ENCODE data around the gene PRKCG.
A peak's percentile ranks its signal among the peaks of the same experiment; 100 is the strongest.
"Not testable (repeated sequence)": the region's sequence is repeated elsewhere in the genome, so short reads cannot be mapped to it uniquely, and the experiment has no call there.

The PRKCG gene

DNA sequence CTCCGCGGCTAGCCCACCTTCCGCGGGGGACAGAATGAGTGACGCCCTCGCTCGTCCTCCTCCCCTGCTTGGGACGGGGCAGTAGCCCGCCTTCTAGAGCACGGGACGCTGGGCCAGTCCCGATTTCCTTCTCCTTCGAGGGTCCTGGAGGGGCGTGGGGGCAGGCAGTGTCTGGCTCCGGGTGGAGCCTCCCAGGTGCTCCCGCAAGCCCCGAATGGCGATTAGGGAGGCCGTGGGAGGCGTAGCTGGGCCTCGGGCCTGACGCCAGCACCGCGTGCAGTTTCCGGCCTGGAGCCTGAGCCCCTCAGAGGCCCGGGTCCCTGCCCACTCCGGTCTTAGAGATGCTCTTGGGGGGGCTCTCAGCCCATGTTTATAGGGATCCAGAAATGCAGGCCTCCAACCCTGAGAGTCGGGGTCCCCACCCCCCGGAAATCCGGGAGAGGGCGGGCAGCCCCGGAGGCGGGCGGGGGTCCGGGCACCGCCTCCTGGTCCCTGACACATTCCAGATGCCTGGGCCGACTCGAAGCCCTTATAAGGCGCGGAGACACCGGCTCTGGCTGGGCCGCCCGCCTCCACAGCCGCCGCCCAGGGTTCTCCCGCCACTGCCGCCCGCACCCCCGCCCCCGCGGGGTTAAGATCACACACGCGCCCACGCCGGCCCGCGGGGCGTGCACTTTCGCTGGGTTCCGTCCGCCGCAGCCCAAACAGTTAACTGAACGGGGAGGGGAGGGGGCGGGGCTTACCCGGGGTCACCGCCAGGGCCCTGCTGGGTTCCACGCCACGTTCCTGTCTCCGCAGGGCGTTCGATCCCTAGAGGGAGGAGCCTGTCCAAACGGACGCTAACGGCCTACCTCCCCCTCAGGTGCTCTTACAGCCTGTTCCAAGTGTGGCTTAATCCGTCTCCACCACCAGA is 12.8 kb upstream of the PRKCG start:
- peak; percentile 89 for DNase-seq (ENCODE audit: low read depth)
- TF ChIP-seq, protein P1, sequence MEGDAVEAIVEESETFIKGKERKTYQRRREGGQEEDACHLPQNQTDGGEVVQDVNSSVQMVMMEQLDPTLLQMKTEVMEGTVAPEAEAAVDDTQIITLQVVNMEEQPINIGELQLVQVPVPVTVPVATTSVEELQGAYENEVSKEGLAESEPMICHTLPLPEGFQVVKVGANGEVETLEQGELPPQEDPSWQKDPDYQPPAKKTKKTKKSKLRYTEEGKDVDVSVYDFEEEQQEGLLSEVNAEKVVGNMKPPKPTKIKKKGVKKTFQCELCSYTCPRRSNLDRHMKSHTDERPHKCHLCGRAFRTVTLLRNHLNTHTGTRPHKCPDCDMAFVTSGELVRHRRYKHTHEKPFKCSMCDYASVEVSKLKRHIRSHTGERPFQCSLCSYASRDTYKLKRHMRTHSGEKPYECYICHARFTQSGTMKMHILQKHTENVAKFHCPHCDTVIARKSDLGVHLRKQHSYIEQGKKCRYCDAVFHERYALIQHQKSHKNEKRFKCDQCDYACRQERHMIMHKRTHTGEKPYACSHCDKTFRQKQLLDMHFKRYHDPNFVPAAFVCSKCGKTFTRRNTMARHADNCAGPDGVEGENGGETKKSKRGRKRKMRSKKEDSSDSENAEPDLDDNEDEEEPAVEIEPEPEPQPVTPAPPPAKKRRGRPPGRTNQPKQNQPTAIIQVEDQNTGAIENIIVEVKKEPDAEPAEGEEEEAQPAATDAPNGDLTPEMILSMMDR (conservative IDR thresholded peaks at IDR 0.05; ENCODE audit: low read length), result peak; percentile 24; the same call in 1 of the 2 replicates
- peak overlapping the region; percentile 99 for H3K4me3 ChIP-seq (ENCODE audit: low read length)

DNA sequence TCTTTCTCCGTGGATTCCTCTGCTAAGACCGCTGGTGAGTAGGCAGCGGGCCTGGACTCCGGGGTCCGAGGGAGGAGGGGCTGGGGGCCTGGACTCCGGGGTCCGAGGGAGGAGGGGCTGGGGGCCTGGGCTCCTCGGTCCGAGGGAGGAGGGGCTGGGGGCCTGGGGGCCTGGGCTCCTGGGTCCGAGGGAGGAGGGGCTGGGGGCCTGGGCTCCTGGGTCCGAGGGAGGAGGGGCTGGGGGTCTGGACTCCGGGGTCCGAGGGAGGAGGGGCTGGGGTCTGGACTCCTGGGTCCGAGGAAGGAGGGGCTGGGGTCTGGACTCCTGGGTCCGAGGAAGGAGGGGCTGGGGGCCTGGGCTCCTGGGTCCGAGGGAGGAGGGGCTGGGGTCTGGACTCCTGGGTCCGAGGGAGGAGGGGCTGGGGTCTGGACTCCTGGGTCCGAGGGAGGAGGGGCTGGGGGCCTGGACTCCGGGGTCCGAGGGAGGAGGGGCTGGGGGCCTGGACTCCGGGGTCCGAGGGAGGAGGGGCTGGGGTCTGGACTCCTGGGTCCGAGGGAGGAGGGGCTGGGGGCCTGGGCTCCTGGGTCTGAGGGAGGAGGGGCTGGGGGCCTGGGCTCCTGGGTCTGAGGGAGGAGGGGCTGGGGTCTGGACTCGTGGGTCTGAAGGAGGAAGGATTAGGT is 12.1 kb upstream of the PRKCG start:
- not testable (repeated sequence) for DNase-seq (ENCODE audit: low read depth)
- peak overlapping the region; percentile 99 for H3K4me3 ChIP-seq (ENCODE audit: low read length)

DNA sequence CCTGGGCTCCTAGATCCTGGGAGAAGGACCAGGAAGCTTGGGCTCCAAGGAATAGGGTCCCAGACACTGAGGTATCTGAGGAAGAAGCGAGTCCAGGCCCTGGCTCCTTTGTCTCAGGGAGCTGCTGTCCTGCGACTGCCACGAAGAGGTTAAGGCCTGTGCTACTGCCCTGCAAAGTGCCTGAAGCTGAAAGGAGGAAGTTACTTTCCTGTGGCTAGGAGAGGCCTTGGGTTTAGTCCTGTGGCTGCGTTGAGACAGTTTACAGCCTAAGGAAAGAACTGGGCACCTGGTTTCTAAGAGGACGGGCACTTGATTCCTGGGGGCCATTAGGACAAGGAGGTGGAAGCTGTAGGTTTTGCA is 11.5 kb upstream of the PRKCG start:
- H3K4me3 ChIP-seq (ENCODE audit: low read length), result peak overlapping the region; percentile 28
- TF ChIP-seq, protein P1 (conservative IDR thresholded peaks at IDR 0.05; ENCODE audit: low read length), result no peak
- DNase-seq (ENCODE audit: low read depth), result no peak

DNA sequence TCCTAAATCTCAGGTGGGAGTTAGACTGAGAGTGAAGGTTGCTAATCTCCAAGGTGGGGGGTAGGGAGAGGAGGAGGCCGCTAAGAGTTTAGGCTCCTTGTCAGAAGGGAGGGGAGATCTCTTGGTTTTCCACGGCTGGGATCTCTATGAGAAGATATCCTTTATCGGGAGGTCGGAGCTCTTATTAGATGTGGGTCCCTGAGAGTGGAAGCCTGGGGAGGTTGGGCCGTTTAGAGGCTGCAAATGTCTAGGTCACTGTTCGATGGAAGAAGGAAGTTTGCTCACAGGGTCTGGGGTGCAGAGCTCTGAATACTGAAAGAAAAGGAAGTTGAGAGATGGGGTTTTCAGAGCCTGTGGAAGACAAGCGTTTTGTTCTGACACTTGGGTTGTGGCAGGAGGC is 10.5 kb upstream of the PRKCG start:
- DNase-seq (ENCODE audit: low read depth), result no peak
- TF ChIP-seq, protein P1 (conservative IDR thresholded peaks at IDR 0.05; ENCODE audit: low read length), result no peak
- no peak overlapping the region for H3K4me3 ChIP-seq (ENCODE audit: low read length)

DNA sequence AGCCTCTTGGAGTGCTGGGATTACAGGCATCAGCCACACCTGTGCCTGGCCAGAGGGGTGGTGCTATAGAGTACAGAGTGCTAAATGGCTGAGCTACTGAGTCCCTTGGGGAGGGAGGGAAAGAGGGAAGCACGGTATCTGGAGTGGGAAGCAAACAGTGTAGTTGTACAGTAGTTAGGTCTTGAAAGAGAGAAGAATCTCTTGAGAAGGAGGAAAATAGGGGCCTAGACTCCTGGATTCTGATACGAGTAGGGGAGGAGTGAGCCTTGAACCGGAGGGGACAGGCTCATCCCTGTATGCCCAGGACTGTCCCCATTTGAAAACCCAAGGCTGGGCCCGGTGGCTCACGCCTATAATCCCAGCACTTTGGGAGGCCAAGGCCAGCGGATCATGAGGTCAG is 9.2 kb upstream of the PRKCG start:
- TF ChIP-seq, protein P1 (conservative IDR thresholded peaks at IDR 0.05; ENCODE audit: low read length), result no peak
- no peak overlapping the region for H3K4me3 ChIP-seq (ENCODE audit: low read length)
- no peak for DNase-seq (ENCODE audit: low read depth)

DNA sequence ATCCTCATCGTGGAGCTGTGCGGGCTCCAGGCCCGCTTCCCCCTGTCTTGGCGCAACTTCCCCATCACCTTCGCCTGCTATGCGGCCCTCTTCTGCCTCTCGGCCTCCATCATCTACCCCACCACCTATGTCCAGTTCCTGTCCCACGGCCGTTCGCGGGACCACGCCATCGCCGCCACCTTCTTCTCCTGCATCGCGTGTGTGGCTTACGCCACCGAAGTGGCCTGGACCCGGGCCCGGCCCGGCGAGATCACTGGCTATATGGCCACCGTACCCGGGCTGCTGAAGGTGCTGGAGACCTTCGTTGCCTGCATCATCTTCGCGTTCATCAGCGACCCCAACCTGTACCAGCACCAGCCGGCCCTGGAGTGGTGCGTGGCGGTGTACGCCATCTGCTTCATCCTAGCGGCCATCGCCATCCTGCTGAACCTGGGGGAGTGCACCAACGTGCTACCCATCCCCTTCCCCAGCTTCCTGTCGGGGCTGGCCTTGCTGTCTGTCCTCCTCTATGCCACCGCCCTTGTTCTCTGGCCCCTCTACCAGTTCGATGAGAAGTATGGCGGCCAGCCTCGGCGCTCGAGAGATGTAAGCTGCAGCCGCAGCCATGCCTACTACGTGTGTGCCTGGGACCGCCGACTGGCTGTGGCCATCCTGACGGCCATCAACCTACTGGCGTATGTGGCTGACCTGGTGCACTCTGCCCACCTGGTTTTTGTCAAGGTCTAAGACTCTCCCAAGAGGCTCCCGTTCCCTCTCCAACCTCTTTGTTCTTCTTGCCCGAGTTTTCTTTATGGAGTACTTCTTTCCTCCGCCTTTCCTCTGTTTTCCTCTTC is 8.0 kb upstream of the PRKCG start:
- DNase-seq (ENCODE audit: low read depth), result no peak
- TF ChIP-seq, protein P1 (conservative IDR thresholded peaks at IDR 0.05; ENCODE audit: low read length), result no peak
- H3K4me3 ChIP-seq (ENCODE audit: low read length), result no peak overlapping the region

DNA sequence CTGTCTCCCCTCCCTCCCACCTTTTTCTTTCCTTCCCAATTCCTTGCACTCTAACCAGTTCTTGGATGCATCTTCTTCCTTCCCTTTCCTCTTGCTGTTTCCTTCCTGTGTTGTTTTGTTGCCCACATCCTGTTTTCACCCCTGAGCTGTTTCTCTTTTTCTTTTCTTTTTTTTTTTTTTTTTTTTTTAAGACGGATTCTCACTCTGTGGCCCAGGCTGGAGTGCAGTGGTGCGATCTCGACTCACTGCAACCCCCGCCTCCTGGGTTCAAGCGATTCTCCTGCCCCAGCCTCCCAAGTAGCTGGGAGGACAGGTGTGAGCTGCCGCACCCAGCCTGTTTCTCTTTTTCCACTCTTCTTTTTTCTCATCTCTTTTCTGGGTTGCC is 7.4 kb upstream of the PRKCG start:
- TF ChIP-seq, protein P1 (conservative IDR thresholded peaks at IDR 0.05; ENCODE audit: low read length), result no peak
- H3K4me3 ChIP-seq (ENCODE audit: low read length), result no peak overlapping the region
- DNase-seq (ENCODE audit: low read depth), result no peak
